Vagina (tissue), 2 donors: ENCODE results near the gene CSTPP1. TPM values are rescaled to one million over a fixed set of nuclear protein-coding genes. Genes with fewer than 3 reads are reported as not detected.
A peak's percentile ranks its signal among the peaks of the same experiment; 100 is the strongest.

ENCODE experiments used
- DNase-seq, 2 donors: peaks; one replicate each; pipeline ENCODE4 v3.0.0-alpha.2; 2017; ENCODE audit errors: extremely low spot score in 2 of 2
- H3K27ac ChIP-seq: fragments of 200-600 bp; sonication (generic); one replicate; pipeline ENCODE4 v1.5.1; 2019
- H3K27me3 ChIP-seq: fragments of 200-600 bp; sonication (generic); one replicate; pipeline ENCODE4 v1.5.1; 2019
- H3K36me3 ChIP-seq, 2 donors: fragments of 200-600 bp; sonication (generic); one replicate each; pipeline ENCODE4 v1.5.1; 2017 to 2019
- H3K4me1 ChIP-seq: fragments of 200-600 bp; sonication (generic); one replicate; pipeline ENCODE4 v1.5.1; 2019
- H3K4me3 ChIP-seq, 2 donors: fragments of 200-600 bp; sonication (generic); 1 replicate in 1 of 2; 2 replicates in 1 of 2; pipeline ENCODE4 v1.5.1; 2016 to 2019
- H3K9me3 ChIP-seq: fragments of 200-600 bp; sonication (generic); one replicate; pipeline ENCODE4 v1.5.1; 2019
- CTCF ChIP-seq, 3 experiments: fragments of 450-650 bp in 2 of 3; fragments of 200-600 bp in 1 of 3; sonication (generic) in 1 of 3; IDR thresholded peaks; one replicate each; pipeline ENCODE4 v1.5.1; 2017 to 2019; ENCODE audit warnings: antibody characterized with exemption in 3 of 3, mild to moderate bottlenecking in 2 of 3, moderate library complexity in 2 of 3
- POLR2A ChIP-seq, 2 donors: fragments of 450-650 bp; IDR thresholded peaks; one replicate each; pipeline ENCODE4 v1.6.1; 2017; ENCODE audit warnings: antibody characterized with exemption in 2 of 2, mild to moderate bottlenecking in 2 of 2, moderate library complexity in 2 of 2
- POLR2AphosphoS5 ChIP-seq, 2 donors: sonication (generic); formaldehyde crosslinking; IDR thresholded peaks; one replicate each; pipeline ENCODE4 v1.9.0; 2017; ENCODE audit warnings: antibody characterized with exemption in 2 of 2, mild to moderate bottlenecking in 2 of 2, low read depth in 1 of 2; ENCODE audit not compliant: insufficient read depth in 1 of 2
- intact Hi-C: fragments of 100-400 bp; cut with DNase I; formaldehyde crosslinking; loops from one replicate; pipeline ENCODE4 v1.15.1; 2023
- total RNA-seq: library from RNA; depleted of rRNA; stranded (reverse); fragments of >200 nt; gene quantifications from one replicate; pipeline ENCODE4 v1.2.3, GENCODE V29; 2016

CSTPP1 gene
- total RNA-seq, 1 donor from 2014 or later = 30.7 TPM

GRCh38 chr11:47061429-47062178 is 125.0 kb downstream of the CSTPP1 start:
- DNase-seq = no peak
- TF ChIP-seq CTCF (IDR thresholded peaks at IDR 0.05) (no peak), POLR2A (IDR thresholded peaks at IDR 0.05) (no peak), POLR2AphosphoS5 (IDR thresholded peaks at IDR 0.05; ENCODE audit: insufficient read depth in 1 of 2, low read depth in 1 of 2) (no peak)
- H3K27ac ChIP-seq = no peak overlapping the region
- no peaks in the 10 kb centered on the region for H3K27me3 ChIP-seq
- H3K9me3 ChIP-seq = no peaks in the 10 kb centered on the region
- H3K4me3 ChIP-seq = no peak overlapping the region
- H3K4me1 ChIP-seq = no peaks in the 10 kb centered on the region
- intact Hi-C loops = no loop called here
- no peaks in the 10 kb centered on the region for H3K36me3 ChIP-seq

- Histone ChIP-seq H3K4me1 (no peaks in the 10 kb centered on the region), H3K9me3 (no peaks in the 10 kb centered on the region), H3K36me3 (no peaks in the 10 kb centered on the region), H3K4me3 (no peak overlapping the region), H3K27ac (no peak overlapping the region), H3K27me3 (no peaks in the 10 kb centered on the region)
- intact Hi-C loops = no loop called here
- no peak for TF ChIP-seq POLR2AphosphoS5 (IDR thresholded peaks at IDR 0.05; ENCODE audit: insufficient read depth in 1 of 2, low read depth in 1 of 2)
- DNase-seq = no peak
Measured at GRCh38 chr11:47062736-47063135, 126.2 kb downstream of the CSTPP1 start.

GRCh38 chr11:47067401-47067800 is 130.8 kb downstream of the CSTPP1 start:
- no peaks in the 10 kb centered on the region for H3K9me3 ChIP-seq
- no peaks in the 10 kb centered on the region for H3K36me3 ChIP-seq
- intact Hi-C loops = no loop called here

GRCh38 chr11:47070769-47071168 is 134.2 kb downstream of the CSTPP1 start:
- Histone ChIP-seq H3K9me3 (no peaks in the 10 kb centered on the region), H3K27ac (peak overlapping the region; percentile 28), H3K4me1 (peaks cover 13% of the 10 kb centered on the region), H3K27me3 (no peaks in the 10 kb centered on the region), H3K4me3 (no peak overlapping the region), H3K36me3 (no peaks in the 10 kb centered on the region)
- no peak for DNase-seq
- no peak for TF ChIP-seq POLR2AphosphoS5 (IDR thresholded peaks at IDR 0.05; ENCODE audit: insufficient read depth in 1 of 2, low read depth in 1 of 2)
- no peak for TF ChIP-seq CTCF (IDR thresholded peaks at IDR 0.05)
- TF ChIP-seq POLR2A (IDR thresholded peaks at IDR 0.05) = no peak
- intact Hi-C loops = no loop called here

More at GRCh38 chr11:47067401-47067800, 130.8 kb downstream of the CSTPP1 start:
- no peak overlapping the region for H3K4me3 ChIP-seq
- peaks cover 13% of the 10 kb centered on the region for H3K4me1 ChIP-seq
- no peak overlapping the region for H3K27ac ChIP-seq
- no peak for TF ChIP-seq POLR2AphosphoS5 (IDR thresholded peaks at IDR 0.05; ENCODE audit: insufficient read depth in 1 of 2, low read depth in 1 of 2)
- TF ChIP-seq POLR2A (IDR thresholded peaks at IDR 0.05) = no peak
- no peak for TF ChIP-seq CTCF (IDR thresholded peaks at IDR 0.05)
- no peaks in the 10 kb centered on the region for H3K27me3 ChIP-seq
- DNase-seq = no peak

- Histone ChIP-seq H3K27me3 (no peaks in the 10 kb centered on the region), H3K27ac (peak overlapping the region; percentile 28), H3K4me3 (no peak overlapping the region), H3K9me3 (no peaks in the 10 kb centered on the region), H3K36me3 (no peaks in the 10 kb centered on the region), H3K4me1 (peaks cover 13% of the 10 kb centered on the region)
- no peak for DNase-seq
- intact Hi-C loops = no loop called here
- TF ChIP-seq POLR2A (IDR thresholded peaks at IDR 0.05) = no peak
- TF ChIP-seq POLR2AphosphoS5 (IDR thresholded peaks at IDR 0.05; ENCODE audit: insufficient read depth in 1 of 2, low read depth in 1 of 2) = no peak
- no peak for TF ChIP-seq CTCF (IDR thresholded peaks at IDR 0.05)
Measured at GRCh38 chr11:47071341-47071740, 134.8 kb downstream of the CSTPP1 start.
